WERI-Rb-1 (cell line): Measurements from ENCODE around the gene CHDH.

Experiments
- DNase-seq: peaks from one replicate; pipeline ENCODE4 v3.0.0-alpha.2; 2020
- H3K27ac ChIP-seq: fragments of 250-450 bp; sonication (Bioruptor Pico); 2 replicates; pipeline ENCODE4 v1.5.1; 2020; ENCODE audit warnings: mild to moderate bottlenecking, moderate library complexity
- H3K27me3 ChIP-seq: fragments of 250-450 bp; sonication (Bioruptor Pico); 2 replicates; pipeline ENCODE4 v1.5.1; 2021; ENCODE audit warnings: mild to moderate bottlenecking, low read depth, moderate library complexity; ENCODE audit not compliant: insufficient read depth, severe bottlenecking
- H3K36me3 ChIP-seq: fragments of 250-450 bp; sonication (Bioruptor Pico); 2 replicates; pipeline ENCODE4 v1.5.1; 2020; ENCODE audit warnings: mild to moderate bottlenecking, moderate library complexity
- H3K4me3 ChIP-seq: 2 replicates; pipeline ENCODE4 v1.5.1; 2011; ENCODE audit warnings: low read depth, mild to moderate bottlenecking, control low read depth, low read length
- H3K9me3 ChIP-seq: fragments of 250-450 bp; sonication (Bioruptor Pico); 2 replicates; pipeline ENCODE4 v1.5.1; 2021; ENCODE audit warnings: mild to moderate bottlenecking, moderate library complexity; ENCODE audit not compliant: severe bottlenecking
- CTCF ChIP-seq: IDR thresholded peaks from 2 replicates; pipeline ENCODE4 v1.5.1; 2011; ENCODE audit warnings: low read depth, mild to moderate bottlenecking, control low read depth, inconsistent platforms, low read length

CHDH gene

GRCh38 chr3:53812434-53812833 is 33.8 kb downstream of the CHDH start:
- peak; percentile 34; the same call in 1 of the 2 replicates for TF ChIP-seq CTCF

GRCh38 chr3:53811143-53811927 is 34.9 kb downstream of the CHDH start:
- no peak for TF ChIP-seq CTCF
- Histone ChIP-seq H3K27ac (no peak overlapping the region), H3K9me3 (no peaks in the 10 kb centered on the region), H3K27me3 (no peaks in the 10 kb centered on the region), H3K4me3 (no peak overlapping the region), H3K36me3 (no peaks in the 10 kb centered on the region)
- no peak for DNase-seq

More at GRCh38 chr3:53812434-53812833, 33.8 kb downstream of the CHDH start:
- DNase-seq, result no peak
- Histone ChIP-seq H3K9me3 (no peaks in the 10 kb centered on the region), H3K27ac (no peak overlapping the region), H3K36me3 (no peaks in the 10 kb centered on the region), H3K4me3 (no peak overlapping the region), H3K27me3 (no peaks in the 10 kb centered on the region)

- no peaks in the 10 kb centered on the region for H3K27me3 ChIP-seq
- H3K9me3 ChIP-seq, result no peaks in the 10 kb centered on the region
- DNase-seq, result no peak
- H3K27ac ChIP-seq, result no peak overlapping the region
- no peaks in the 10 kb centered on the region for H3K36me3 ChIP-seq
- H3K4me3 ChIP-seq, result no peak overlapping the region
- TF ChIP-seq CTCF, result no peak
Measured at GRCh38 chr3:53809764-53810400, 36.3 kb downstream of the CHDH start.

- Histone ChIP-seq H3K9me3 (no peaks in the 10 kb centered on the region), H3K4me3 (no peak overlapping the region), H3K27me3 (no peaks in the 10 kb centered on the region), H3K27ac (no peak overlapping the region), H3K36me3 (no peaks in the 10 kb centered on the region)
- no peak for TF ChIP-seq CTCF
- DNase-seq, result no peak
Measured at GRCh38 chr3:53809267-53809666, 37.0 kb downstream of the CHDH start.

- H3K9me3 ChIP-seq, result no peaks in the 10 kb centered on the region
- H3K27ac ChIP-seq, result no peak overlapping the region
- no peak for DNase-seq
- no peak for TF ChIP-seq CTCF
- no peaks in the 10 kb centered on the region for H3K36me3 ChIP-seq
- no peak overlapping the region for H3K4me3 ChIP-seq
- no peaks in the 10 kb centered on the region for H3K27me3 ChIP-seq
Measured at GRCh38 chr3:53808496-53808895, 37.7 kb downstream of the CHDH start.
